Hematopoietic multipotent progenitor cell treated with erythropoietin and hydrocortisone succinate and interleukin-3 and kit ligand, for 8 days (in vitro differentiated cells): Measurements from ENCODE around the gene MLLT10.

Experiments used
- DNase-seq: peaks from one replicate; pipeline ENCODE4 v3.0.0-alpha.2; 2015

Gene MLLT10

DNA sequence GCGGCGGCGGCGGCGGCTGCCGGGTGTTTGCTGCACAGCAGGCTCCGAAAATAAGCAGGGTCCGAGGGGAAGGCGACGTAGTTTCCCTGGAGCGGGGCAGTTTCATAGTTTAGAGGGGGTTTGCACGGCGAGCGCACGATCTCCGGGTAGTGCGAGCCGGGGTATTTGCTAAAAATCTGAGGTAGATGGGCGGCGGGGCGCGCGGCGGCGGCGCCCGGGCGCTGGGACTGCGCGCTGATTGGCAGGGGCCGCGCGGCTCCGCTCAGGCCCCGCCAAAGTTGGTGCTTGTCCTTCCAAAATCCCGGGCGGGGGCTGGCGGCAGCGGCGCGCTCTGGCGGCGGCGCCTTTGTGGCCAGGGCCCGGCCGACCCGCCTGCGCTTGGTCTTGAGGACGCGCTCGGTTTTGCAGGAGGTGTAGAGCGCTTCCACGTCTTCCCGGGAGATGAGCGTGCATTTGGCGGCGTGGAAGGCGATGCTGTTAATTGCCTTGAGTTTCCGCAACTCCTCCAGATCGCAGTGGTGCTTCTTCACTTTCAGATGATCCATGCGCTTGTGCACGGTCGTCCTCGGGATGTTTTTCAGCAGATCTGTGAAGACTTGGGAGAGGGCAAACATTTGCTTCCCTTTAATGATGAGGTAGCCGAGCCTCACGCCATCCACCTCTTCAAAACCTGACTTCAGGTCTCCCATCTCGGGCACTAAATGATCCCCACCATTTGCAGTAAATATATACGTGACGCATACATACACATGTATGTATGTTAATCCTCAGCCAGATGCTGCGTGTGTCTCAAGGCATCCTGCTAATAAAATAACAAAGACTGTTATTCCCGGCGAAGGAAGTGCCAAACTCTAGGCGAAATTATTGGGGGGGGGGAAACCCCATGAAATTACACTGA, 16.6 kb upstream of the MLLT10 start:
- no peak for DNase-seq

DNA sequence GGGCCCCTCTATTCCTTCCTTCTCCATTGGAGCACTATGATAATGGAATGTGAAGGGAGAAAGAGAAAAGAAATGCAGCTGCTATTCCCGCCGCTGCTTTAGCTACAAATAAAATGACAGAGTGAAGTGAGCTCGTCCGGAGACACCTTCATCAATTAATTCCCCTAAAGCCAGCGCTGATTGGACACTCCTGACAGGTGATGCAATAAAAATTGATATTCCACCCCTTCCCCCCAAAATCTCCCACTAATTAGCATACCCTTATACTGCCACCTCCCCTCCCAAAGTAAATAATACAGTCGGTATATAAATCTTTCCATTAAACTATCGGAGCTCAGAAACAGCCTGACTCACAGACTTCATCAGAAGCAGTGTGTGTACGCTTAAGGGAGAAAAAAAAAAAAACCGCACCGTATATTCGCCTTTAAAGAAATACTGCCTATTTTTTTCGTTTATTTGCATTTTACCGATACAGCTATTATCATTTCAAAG, 15.8 kb upstream of the MLLT10 start:
- no peak for DNase-seq

DNA sequence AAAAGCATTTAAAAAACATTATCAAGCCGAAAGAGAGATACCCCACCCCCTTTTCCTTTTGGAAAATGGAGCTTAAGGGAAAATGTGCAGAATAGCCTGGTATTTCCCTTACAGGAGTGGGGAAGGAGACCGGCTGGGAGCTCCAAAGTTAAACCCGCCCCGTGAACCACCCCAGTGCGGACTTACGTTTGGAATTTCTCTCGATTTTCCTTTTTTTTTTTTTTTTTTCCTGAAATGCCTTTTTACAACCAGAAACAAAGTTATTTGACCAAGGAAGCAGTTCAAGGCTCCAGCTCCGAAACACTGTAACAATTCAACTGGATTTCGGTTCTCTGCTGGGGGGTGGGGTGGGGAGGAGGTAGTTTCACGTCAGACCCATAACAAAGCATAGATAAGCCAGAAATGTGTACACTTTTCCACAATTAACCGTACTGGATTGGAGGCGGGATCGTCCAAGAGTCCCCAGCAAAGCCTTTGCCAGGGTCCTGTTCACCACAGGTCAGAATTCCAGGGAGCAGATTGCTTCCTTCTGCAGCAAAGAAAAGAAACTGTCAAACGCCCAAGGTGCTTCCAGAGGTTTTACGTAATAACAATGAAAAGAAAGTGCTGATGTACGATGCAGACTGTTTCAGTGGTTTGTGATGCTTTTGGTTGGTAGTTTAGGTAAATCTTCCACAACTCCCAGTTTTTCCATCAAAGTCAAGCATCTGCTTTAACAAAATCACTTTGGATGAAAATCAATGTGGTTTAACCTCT, 15.2 kb upstream of the MLLT10 start:
- DNase-seq, result no peak

DNA sequence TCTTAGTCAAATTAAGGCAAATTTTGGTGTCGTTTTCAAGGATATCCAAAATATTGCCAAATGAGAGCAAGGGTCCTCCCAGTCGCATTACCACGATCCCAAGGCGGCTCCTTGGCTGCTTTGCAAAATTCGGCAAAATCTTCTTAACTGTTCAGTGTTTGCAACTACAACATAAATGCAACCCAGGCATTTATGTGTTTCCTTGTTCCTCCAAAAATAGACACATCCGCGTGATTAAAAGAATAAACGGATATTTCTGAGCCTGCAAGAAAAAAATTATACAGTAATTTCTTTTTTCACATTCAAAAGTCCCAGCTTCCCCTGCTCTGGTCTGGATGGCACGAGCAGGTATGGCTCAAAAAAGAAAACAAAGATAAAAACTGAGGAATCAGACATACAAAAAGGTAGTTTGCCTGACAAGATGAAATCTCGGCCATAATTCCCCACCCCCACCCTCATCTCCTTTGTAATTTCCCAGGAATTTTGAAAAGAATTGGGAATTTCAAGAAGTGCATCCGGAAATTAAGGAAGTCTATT, 14.6 kb upstream of the MLLT10 start:
- DNase-seq, result no peak

DNA sequence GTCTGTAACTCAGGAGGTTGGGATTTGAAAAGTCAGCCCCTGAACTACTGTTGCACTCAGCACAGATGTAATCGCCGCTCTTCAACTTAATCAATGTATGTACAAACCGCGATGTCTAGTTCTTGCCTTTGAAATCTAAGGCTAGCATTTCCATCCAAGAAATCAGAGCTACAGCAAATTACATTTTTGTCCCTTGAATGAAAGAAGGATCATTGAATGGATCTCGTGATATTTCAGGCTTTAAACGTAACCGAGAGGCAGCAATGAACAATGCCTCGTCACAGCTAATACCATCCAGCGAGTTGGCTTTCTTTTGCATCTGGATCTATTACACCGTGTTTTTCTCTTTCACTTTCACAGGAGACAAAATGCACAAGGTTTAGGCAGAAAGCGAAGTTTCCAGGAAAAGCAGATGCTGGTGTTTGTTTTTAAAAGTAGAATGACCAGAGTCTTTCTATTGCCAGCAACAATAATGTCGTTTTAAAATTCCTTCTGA, 14.0 kb upstream of the MLLT10 start:
- DNase-seq, result no peak

DNA sequence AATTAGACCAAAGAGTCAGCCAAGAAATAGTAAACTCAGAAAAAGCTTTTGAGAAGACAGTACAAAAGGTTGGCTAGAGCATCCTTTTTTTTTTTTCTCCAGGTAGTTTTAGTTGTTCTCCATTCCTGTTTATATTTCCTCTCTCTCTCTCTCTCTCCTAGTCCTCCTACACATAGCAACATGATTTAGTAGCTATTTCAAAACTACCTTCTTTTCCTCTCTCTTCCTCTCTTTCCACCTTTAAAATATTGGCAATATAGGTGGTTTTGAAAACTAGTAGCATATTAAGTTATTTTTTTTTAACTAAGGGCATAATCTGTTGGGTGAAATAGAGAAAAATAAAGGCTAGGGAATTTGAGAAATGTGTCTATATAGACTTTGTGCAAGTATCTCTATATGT, 13.5 kb upstream of the MLLT10 start:
- DNase-seq, result no peak

DNA sequence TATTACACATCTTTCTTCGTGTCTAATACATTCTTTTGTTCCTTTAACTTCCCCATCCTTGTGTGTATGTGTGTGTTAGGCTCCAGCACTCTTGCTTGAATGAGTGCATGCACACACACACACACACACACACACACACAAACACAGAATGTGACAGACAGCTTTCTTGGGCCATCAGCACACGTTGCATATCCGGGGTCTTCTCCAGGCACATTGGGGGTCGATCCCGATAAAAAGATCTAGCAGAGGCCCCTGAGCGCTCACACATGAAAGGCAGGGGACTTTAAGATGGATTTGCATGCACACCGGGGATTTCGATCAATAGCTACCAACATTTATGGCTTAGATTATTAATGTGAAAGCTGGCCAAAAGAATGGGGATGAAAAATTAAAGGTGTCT, 13.1 kb upstream of the MLLT10 start:
- no peak for DNase-seq

DNA sequence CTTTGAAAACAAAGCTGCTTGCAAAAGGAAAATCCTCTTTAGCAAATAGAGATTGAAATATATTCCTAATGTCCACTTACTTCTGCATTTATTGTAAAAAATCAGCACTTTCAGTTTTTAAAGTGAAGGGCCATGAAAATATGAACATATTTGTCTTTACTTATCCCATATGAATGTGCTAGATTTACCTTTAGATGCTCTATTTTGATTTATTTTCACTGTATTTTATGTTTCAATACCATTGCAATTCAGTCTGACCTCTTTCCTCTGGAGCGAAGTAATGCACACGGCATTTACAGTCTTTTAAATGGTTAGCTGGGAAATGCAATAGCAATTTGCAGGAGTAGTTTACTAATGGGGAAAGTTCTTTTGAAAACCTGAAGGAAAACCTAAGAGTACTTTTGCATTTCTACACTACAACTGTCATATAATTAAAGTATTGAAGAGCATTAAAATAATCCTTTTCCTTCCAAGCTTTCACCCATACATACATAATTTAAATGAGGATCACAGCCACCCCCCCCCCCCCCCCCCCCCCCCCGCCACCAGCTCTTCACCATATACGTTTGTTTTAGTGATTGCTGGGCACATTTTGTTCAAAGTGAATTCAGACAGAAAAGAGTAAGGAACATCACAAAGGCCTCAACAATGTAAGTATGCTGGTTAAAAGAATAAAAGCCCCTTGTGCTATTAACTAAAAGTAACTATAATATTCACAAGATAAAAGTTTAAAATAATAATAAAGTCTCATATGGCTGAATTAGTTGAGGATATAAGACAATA, 12.1 kb upstream of the MLLT10 start:
- no peak for DNase-seq

DNA sequence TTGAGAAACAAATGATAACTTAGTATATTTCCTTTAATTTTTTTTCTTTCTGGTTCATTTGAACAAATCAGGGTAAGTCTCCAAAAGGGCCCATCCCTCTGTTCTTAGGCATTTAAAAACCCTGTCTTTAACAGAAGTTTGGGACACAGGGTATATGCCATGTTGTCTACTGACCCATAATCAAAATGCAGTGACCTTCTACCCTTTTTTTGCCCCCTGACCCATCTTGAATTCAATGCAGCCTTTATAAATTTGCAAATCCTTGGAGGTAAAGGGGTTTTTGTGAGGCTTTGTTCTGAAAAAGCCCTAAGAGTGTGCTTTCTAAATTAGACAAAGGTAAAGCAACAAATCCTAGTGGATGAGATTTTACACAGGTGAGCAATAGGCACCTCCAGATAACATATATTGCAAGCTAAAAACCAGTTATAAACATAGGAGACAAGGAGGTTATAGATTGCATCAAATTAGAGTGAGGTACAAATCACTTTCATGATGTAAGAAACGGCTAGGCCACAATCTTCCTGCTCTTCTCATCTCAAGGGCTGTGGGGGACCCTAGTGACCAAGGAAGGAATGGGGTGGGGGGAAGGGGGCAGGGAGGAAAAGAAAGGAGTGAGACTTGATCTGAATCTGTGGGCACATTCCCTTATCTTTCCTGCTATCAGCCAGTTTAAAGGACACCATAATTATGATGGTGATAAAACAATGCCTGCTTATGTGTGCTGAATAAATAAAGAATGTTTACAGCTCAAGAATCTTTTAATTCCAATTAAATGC, 11.2 kb upstream of the MLLT10 start:
- DNase-seq, result no peak

DNA sequence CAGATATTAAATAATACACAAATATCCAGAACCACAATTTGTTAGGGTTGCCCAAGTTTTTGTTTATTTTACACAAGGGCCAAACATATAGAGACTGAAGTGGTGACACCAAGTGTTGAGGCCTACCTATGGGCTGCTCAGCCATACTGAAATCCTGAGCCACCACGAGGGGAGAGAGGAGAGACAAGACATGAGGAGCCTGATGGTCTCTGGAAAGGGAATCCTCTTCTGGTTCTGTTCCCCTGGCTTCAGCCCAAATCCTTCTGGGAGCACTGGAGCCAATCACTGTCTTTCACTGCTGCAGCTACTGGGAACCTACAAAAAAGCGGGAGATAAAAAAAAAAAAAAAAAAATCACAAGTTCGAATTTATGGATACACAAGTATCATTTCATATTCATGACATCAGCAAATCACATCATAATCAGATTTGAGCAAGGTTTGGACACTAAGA, 10.4 kb upstream of the MLLT10 start:
- no peak for DNase-seq

DNA sequence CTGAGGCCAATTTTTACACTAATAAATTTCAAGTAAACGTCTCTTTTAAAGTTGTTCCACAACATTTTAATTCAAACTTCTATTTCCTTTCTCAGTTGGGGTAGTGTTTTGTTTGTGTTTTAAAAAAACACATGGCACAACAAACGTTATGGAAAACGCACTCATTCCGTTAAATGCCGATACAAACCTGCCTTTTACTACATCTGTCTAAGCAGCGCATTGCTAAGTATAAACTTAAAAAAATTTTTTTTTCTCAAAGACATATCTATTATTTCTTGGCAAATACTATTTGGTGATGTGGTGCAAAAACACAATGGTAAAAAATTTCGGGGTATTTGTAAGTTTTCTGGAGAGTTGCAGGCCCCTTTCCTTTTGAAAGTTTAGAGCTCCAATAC, 9.9 kb upstream of the MLLT10 start:
- DNase-seq, result no peak

DNA sequence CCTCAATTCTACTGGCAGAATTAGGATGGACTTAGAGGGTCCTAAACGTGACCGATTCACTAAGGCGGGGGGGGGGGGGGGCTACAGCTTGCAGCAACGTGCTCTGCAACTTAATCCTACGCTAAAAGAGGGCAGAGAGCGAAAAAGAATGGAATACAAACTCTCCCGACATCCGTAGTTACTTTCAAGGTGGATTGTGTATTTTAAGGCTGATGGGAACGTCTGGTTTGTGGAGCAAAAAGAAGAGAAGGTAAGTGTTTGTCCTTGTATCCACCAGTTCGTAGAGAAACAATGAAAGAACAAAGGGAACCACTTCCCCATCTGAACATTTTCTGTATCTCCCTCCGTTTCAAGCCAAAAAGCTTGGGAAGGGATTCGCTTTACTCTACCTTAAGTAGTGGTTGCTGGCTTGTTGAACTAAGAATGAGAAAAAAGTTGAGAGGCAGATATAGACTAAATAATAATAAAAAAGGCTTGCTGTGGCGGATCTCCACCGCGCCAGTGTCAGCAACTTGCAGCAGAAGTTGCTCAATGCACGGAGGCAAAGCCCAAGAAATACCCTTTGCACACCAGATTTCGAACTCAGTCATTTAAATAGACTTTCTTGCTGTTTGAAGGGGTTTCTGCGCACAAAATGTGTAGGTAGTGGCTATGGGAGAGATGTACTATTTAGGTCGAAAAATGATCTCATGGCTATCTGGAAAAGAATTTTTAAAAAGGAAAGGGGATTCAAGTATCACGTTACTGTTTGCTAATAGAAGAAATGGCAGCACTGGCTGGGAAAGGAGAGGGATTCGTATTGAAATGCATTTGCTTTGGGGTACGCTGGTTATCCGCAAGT, 9.3 kb upstream of the MLLT10 start:
- peak; percentile 47 for DNase-seq

DNA sequence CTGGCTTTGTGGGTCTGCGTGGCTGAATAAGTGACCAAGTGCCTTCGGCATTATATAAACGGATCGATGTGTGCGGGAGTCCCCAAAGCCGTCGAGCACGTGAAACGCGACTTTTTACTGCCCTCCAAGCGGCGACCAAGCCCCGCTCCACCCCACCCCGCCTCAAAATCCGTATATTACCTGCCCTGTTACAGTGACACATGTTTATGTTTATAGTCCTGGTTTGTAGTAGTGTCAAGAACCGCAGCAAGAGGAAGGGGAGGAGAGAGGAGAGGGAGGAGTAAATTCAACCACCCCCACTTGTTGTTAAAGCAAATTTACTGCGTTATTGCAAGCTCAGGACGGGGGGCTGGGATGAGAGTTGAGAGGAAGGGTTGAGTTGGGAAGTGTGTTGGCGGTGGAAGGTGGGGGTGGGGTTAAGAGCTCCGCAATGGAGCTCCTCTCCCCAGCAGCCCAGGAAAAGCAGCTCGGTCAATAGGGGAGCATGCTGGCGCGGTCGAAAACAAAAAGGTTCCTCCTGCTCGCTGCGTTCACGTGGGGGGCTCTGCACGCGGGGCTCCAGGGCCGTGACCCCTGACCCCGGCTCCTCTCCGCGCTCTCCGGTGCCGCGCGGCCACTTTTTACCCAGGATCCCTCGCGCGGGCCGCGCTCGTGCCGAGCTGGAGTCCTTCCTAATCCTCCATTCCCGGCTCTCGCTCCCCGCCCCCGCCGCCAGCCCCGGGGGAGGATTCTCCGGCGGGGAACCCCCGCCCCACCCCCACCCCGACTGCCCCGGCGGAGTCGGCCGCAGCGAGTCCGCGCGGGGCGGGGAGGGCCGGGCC, 8.5 kb upstream of the MLLT10 start, which contains the start of gene SKIDA1:
TSS of gene SKIDA1 (minus strand) at position 316 of the 821 bp plus-strand sequence. CDS start 7,860 bp downstream, outside the sequence.
- DNase-seq, result peak; percentile 85

DNA sequence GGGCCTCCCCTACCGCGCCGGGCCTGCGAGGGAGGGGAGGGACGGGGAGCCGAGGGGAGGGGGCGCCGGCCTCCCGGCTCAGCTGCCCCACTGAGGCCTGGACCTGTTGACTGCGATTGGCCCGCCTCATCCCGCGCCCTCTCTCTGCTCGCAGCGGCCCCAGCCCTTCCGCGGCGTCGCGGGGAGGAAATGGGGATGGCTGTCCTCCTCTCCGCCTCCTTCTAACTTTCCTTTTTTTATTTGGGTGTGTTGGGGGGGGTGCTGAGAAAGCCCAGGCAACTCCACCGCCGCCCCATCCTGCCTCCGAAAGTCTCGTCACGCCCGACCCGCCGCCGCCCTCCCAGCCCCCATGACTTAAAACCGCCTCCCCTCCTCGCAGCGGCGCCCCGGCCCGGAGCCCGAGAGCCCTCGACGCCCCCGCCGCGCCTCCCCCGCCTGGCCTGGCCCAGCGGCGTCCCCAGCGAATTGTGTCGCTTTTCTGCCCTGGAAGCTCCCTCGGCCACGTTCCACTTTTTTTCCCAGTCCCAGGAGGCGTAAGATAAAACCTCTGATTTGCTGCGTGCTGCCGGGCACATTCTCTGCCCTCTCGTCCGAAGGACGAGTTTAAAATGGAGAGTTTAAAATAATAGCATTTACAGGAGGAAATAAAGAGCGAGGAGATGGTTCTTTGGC, 7.7 kb upstream of the MLLT10 start:
- peak; percentile 77 for DNase-seq

DNA sequence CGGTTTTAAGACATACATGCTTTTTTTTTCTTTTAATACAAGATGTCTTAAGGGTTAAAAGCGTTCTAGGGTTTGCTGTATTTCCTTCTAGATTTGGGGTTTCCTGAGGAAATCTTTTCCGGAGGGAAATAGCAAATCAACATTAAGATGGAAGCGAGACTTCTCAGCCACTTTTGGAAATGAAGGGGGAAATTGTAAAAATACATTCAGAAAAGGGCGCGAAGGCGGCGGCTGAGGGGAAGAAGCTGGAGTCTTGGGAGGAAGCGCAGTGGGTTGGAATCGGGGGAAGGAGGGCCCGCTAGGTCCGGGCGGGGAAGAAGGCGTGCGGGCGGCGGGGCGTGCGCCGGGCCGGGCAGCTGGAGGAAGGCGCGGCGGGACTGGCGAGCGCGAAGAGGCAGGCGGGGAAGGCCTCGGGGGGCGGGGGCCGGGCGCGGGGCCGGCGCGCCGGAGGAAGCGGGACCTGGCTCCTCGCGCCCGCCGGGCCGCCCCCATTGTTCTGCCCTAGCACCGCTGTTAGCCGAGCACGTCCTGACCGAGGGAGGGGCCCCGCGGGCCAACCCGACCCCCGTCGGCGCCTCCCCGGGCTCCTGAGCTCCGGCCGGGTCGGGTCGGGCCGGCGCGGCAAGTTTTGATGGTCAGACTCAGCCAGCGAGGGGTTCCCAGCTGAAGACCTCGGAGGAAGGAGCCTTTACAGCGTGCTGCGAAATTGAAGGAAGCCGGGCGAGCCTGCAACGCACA, 7.0 kb upstream of the MLLT10 start:
- peak; percentile 71 for DNase-seq

DNA sequence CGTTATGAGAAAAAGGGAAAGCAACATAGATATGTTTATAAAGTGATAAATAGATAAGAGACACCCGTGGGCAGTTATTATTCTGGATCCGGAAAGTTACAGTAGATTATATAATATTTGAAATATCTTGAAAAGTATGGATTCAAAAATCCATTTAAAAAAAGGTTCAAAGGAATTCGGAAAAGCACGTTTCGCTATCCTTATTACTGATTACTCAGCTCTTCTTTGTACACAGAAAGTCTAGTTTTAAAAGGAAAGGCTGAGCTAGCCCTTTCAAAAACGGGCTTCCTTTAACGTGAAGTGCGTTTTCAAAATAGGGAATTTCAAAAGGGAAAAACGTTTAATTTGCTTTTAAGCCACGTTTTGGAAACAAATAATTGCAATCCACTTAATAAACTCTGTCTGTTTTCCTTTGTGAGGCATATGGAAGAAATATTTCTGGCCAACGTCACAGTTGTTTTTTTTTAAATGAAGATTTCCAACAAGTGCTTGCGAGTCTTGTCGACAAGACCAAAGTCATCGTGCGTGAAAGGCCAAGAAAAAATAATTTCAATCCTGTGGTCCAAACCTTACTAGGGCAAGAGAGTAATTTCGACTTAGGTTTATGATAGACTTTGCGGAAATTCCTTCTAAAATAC, 6.3 kb upstream of the MLLT10 start:
- peak; percentile 69 for DNase-seq

DNA sequence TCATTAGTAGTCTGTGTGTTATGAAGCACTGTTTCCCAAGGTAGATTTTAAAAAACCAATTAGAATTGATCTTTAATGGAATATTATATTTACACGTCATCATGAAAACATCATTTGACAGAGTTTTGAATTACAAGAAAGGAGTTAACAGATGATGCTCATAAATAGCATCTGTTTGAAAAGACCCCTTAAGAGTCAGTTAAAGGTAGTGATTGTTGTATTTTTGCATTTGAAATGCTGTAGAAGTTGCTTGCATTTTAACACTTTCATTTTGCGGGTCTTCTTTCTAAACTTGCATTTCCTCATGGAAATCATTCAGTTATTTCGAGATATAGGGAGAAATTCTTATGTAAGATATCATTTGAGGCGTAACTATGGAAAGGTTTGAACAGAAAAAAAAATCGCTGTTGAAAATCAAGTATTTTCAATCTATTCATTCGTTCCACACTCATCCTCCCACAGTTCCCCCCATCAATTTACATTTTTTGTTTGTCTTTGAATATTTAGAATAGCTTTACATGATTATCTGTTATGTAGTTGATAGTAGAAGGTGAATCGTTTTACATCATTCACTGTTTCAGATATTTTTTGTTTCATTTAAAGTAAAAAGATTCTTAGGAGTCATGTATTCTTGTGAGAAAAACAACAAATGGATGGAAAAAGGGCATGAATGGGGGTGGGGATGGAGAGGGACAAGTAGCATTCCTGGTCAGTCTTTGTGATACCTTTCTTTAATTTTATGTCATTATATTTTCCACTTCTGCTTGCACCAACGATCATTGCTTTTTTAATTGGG, 5.6 kb upstream of the MLLT10 start:
- DNase-seq, result peak; percentile 27
